Muscle layer of duodenum (tissue), 2 donors: ENCODE data around the gene LRRC2.
"Not testable (repeated sequence)": the region's sequence is repeated elsewhere in the genome, so short reads cannot be mapped to it uniquely, and the experiment has no call there.

Source experiments
- H3K27ac ChIP-seq: one replicate; pipeline ENCODE4 v1.7.0; 2013; ENCODE audit warnings: mild to moderate bottlenecking, low read length
- H3K27me3 ChIP-seq: one replicate; pipeline ENCODE4 v1.7.0; 2013; ENCODE audit warnings: low read depth, mild to moderate bottlenecking, control low read depth, low read length
- H3K36me3 ChIP-seq, 2 donors: one replicate each; pipeline ENCODE4 v1.7.0; 2013; ENCODE audit warnings: low read length in 2 of 2, control low read depth in 1 of 2, mild to moderate bottlenecking in 1 of 2; ENCODE audit not compliant: insufficient read depth in 2 of 2, control insufficient read depth in 1 of 2
- H3K4me1 ChIP-seq, 2 donors: one replicate each; pipeline ENCODE4 v1.7.0; 2013; ENCODE audit warnings: low read length in 2 of 2, mild to moderate bottlenecking in 2 of 2, control low read depth in 1 of 2, moderate library complexity in 1 of 2; ENCODE audit not compliant: insufficient read depth in 2 of 2, control insufficient read depth in 1 of 2
- H3K4me3 ChIP-seq, 2 donors: one replicate each; pipeline ENCODE4 v1.7.0; 2013; ENCODE audit warnings: low read length in 2 of 2, low read depth in 1 of 2, mild to moderate bottlenecking in 1 of 2
- H3K9me3 ChIP-seq, 2 donors: one replicate each; pipeline ENCODE4 v1.7.0; 2013; ENCODE audit warnings: low read length in 2 of 2, control low read depth in 1 of 2, mild to moderate bottlenecking in 1 of 2; ENCODE audit not compliant: control insufficient read depth in 1 of 2
- donor health status: healthy.

The LRRC2 gene

GRCh38 chr3:46599590-46599989 is 33.5 kb upstream of the LRRC2 start:
- Histone ChIP-seq H3K27ac (no peak overlapping the region), H3K9me3 (no peaks in the 10 kb centered on the region), H3K4me1 (no peaks in the 10 kb centered on the region), H3K4me3 (no peak overlapping the region), H3K27me3 (no peaks in the 10 kb centered on the region), H3K36me3 (no peaks in the 10 kb centered on the region)

GRCh38 chr3:46595819-46596314 is 29.8 kb upstream of the LRRC2 start:
- H3K9me3 ChIP-seq, result no peaks in the 10 kb centered on the region
- H3K27ac ChIP-seq, result no peak overlapping the region
- H3K36me3 ChIP-seq, result no peaks in the 10 kb centered on the region
- H3K4me1 ChIP-seq, result no peaks in the 10 kb centered on the region
- no peak overlapping the region for H3K4me3 ChIP-seq
- H3K27me3 ChIP-seq, result no peaks in the 10 kb centered on the region

- H3K36me3 ChIP-seq, result no peaks in the 10 kb centered on the region
- no peaks in the 10 kb centered on the region for H3K27me3 ChIP-seq
- H3K27ac ChIP-seq, result no peak overlapping the region
- no peaks in the 10 kb centered on the region for H3K9me3 ChIP-seq
- H3K4me3 ChIP-seq, result no peak overlapping the region
- no peaks in the 10 kb centered on the region for H3K4me1 ChIP-seq
Observed at GRCh38 chr3:46594723-46595122, 28.6 kb upstream of the LRRC2 start.

DNA sequence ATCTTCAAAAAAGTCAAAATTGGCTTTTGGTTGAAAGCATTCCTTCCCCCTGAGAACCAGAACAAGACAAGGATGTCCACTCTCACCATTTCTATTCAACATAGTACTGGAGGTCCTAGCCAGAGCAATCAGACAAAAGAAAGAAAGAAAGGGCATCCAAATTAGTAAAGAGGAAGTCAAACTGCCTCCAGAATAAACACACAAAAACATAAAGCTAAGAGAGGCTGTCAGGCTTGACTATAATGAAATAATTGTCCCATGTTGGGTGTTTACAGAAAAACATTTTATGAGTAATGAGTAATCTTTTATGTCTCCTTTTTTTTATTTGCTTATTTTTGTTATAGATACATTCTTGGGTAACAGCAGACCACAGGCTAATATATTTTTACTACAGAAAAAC is 27.9 kb upstream of the LRRC2 start:
- H3K4me3 ChIP-seq, result no peak overlapping the region
- no peaks in the 10 kb centered on the region for H3K27me3 ChIP-seq
- no peak overlapping the region for H3K27ac ChIP-seq
- no peaks in the 10 kb centered on the region for H3K36me3 ChIP-seq
- no peaks in the 10 kb centered on the region for H3K4me1 ChIP-seq
- no peaks in the 10 kb centered on the region for H3K9me3 ChIP-seq

DNA sequence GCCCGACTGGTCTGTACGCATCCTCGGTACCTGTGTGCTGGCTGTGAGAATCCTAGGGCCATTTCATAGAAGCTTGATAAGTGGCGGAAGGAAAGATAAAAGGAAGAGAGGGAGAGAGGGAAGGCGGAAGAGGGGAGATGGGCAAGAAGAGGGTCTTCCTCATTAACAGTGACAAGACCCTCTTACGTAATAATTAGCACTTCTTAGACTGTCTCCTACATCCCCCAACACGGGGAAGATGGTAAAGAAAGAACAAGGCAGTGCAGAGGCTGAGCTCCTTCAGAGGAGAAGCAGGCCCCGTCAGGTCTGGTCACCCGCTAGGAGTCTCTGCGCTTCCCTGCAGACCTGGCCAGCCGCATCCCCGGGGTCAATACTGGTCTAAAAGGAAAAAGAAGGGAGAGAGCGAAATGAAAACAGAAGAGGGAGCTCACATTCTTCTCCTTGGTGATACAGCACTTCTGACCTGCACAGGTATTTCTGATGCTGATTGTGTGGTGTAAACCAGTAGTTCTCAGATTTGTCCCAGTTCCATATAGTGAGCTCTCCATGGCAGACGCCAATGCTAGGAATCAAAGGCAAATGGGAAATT is 27.3 kb upstream of the LRRC2 start:
- no peak overlapping the region for H3K4me3 ChIP-seq
- no peak overlapping the region for H3K27ac ChIP-seq
- H3K9me3 ChIP-seq, result no peaks in the 10 kb centered on the region
- no peaks in the 10 kb centered on the region for H3K4me1 ChIP-seq
- no peaks in the 10 kb centered on the region for H3K27me3 ChIP-seq
- no peaks in the 10 kb centered on the region for H3K36me3 ChIP-seq

DNA sequence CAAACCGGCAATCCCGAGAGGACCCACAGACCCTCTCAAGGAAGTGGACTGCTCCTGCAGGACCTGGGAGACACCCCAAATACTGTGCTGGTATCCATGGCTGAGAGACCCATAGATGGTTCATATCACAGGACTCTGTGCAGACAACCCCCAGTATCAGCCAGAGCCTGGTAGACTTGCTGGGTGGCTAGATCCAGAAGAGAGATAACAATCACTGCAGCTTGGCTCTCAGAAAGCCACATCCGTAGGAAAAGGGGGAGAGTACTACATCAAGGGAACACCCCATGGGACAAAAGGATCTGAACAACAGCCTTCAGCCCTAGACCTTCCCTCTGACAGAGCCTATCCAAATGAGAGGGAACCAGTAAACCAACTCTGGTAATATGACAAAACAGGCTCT is 21.2 kb upstream of the LRRC2 start:
- not testable (repeated sequence) for H3K4me3 ChIP-seq, H3K36me3 ChIP-seq, H3K9me3 ChIP-seq, H3K4me1 ChIP-seq, H3K27me3 ChIP-seq, H3K27ac ChIP-seq

DNA sequence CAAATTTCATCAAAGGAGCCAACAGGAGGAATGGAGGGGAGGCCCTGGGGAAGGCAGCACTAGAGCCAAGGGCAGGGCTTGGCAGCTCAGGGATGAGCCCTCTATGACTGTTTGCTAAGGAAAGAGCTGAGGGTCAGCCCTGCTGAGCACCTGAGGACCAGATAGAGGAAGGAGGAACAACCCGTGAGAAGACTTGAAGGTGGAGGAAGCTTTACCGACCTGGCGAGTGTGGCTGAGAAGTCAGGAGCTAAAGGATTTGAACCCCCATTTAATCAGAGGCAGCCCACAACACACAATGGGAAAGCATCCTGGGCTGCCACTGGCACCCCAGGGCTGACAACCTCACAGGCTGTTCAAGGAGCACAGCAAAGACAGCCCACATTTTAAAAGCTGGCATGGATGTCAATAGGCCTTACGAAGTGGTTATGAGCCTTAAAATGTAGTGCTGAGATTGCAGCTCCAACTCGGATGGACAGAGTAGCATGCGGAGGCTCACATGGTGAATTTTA is 20.7 kb upstream of the LRRC2 start:
- H3K4me3 ChIP-seq, result no peak overlapping the region
- no peaks in the 10 kb centered on the region for H3K4me1 ChIP-seq
- H3K27ac ChIP-seq, result no peak overlapping the region
- H3K27me3 ChIP-seq, result no peaks in the 10 kb centered on the region
- no peaks in the 10 kb centered on the region for H3K9me3 ChIP-seq
- no peaks in the 10 kb centered on the region for H3K36me3 ChIP-seq

DNA sequence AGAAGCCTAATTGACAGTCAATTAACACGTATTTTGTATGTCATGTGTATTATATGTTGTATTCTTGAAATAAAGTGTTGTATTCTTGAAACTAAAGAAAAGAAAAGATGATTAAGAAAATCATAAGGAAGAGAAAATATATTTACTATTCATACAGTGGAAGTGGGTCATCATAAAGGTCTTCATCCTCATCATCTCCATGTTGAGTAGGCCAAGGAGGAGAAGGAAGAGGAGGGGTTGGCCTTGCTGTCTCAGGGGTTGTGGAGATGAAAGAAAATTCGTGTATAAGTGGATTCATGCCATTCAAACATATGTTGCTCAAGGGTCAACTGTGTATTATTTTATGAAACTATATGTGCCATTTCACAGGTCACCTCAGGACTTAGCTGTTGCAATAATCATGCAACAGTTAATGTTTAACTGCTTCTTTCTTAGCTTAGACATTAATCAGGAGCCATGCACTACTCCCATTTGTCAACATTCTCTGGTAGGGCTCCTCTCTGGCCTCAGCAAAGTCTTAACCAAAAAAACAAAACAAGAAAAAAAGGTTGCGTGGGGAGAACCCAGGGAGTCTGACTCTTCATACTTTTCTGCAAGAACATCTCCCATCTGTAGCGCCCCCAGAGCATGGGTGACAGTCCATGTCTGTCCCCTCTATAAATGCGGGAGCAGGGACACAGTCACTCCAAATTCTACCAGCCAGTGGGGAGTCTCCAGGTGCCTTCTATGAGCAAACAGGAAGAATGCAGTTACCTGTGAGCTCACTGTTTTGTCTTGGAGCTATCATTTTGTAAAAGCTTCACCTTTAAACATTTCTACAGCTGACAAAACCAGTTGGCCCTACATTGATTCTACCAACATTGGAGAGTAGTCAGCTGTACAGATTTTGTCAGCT is 19.9 kb upstream of the LRRC2 start:
- Histone ChIP-seq H3K4me3 (no peak overlapping the region), H3K4me1 (no peaks in the 10 kb centered on the region), H3K9me3 (no peaks in the 10 kb centered on the region), H3K27me3 (no peaks in the 10 kb centered on the region), H3K36me3 (no peaks in the 10 kb centered on the region), H3K27ac (no peak overlapping the region)

DNA sequence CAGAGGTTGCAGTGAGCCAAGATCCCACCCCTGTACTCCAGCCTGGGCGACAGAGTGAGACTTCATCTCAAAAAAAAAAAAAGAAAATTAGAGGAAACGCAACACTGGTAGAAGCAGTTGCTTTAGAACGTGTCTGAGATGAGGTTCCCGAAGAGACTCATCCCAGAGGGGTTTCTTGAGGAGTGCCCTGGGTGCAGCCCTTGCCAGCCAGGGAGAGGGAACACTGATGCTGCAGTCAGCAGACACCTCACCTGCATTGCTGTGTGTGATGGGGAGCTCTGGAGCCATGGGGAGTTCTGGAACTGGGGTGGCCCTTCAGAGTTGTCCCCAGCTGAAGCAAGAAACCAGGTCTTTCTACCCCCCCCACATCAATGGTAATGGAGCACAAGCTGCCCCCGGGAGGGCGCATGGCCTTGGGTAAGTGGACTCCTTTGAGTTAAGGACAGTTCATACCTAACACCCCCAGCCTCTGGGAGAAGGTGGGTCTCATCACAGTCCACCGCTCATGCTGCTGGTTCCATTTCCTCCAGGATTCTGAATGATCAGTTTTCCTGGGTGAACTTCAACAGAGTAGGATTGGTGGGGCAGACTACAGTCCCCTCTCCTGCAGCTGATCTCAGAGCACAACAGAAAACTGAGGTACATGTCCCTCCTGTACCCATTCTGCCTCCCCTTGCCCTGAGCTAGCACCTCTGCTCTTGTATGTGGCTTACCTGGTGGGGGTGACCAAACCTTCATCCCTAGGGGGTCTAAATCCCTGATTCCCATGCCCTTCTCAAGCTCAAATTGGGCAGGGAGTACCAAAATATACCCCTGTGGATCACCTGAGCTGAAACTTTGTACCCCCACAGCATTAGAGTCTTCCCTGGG is 18.7 kb upstream of the LRRC2 start:
- Histone ChIP-seq H3K4me1 (no peaks in the 10 kb centered on the region), H3K9me3 (no peaks in the 10 kb centered on the region), H3K36me3 (no peaks in the 10 kb centered on the region), H3K27me3 (no peaks in the 10 kb centered on the region), H3K4me3 (no peak overlapping the region), H3K27ac (no peak overlapping the region)

GRCh38 chr3:46580675-46581074 is 14.6 kb upstream of the LRRC2 start:
- Histone ChIP-seq H3K9me3 (no peaks in the 10 kb centered on the region), H3K4me3 (no peak overlapping the region), H3K36me3 (no peaks in the 10 kb centered on the region), H3K4me1 (peaks cover 0 to 5% of the 10 kb centered on the region in 2 donors), H3K27me3 (no peaks in the 10 kb centered on the region), H3K27ac (no peak overlapping the region)

DNA sequence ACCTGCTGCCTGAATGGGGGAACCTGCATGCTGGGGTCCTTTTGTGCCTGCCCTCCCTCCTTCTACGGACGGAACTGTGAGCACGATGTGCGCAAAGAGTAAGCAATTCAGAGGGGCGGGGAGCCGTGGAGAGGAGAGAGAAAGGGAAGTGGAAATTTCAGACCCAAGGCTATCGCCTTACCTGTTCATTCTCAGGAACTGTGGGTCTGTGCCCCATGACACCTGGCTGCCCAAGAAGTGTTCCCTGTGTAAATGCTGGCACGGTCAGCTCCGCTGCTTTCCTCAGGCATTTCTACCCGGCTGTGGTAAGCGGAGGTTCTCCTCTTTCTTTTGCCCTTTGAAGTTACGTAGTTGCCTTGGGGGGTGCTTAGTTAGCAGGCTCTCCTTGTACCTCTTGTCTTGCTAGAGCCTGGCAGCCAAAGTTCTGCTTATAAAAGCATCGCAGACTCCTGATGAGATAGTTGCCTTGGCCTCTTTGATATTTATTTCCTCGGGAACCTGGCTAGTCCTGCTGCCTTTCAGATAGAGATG is 13.7 kb upstream of the LRRC2 start:
- no peak overlapping the region for H3K4me3 ChIP-seq
- peaks cover 0 to 5% of the 10 kb centered on the region in 2 donors for H3K4me1 ChIP-seq
- no peaks in the 10 kb centered on the region for H3K27me3 ChIP-seq
- no peaks in the 10 kb centered on the region for H3K36me3 ChIP-seq
- H3K27ac ChIP-seq, result no peak overlapping the region
- H3K9me3 ChIP-seq, result no peaks in the 10 kb centered on the region
